Endothelial cell of umbilical vein (primary cell): Measurements from ENCODE around the gene TSC22D1. TPM values are rescaled to one million over a fixed set of nuclear protein-coding genes. Genes with fewer than 3 reads are reported as not detected.

Source experiments
- BruUV-seq: library from RNA; stranded (reverse); fragments of 400-500 nt; replicated peaks from 2 replicates; lab custom pipeline; 2021; lab: Mats Ljungman, UMichigan
- CTCF ChIA-PET: fragments of 300-600, 350-600 bp; sonication (Branson Sonifier 250); formaldehyde crosslinking; loops from one replicate; lab custom pipeline; 2021; ENCODE audit warnings: antibody characterized with exemption, inconsistent platforms; lab: Charles Lee
- POLR2A ChIA-PET: fragments of 300-600, 350-600 bp; sonication (Branson Sonifier 250); formaldehyde crosslinking; loops from one replicate; lab custom pipeline; 2021; ENCODE audit warnings: antibody characterized with exemption, inconsistent platforms; lab: Charles Lee
- DNase-seq: peaks from one replicate; pipeline ENCODE4 v3.0.0-alpha.2; 2011; ENCODE audit warnings: low read depth, low spot score
- FAIRE-seq: peaks from 2 replicates; lab custom pipeline; 2011; peaks lifted over from hg19 to GRCh38; lab: Jason Lieb, UNC
- H2AFZ ChIP-seq: 2 replicates; pipeline ENCODE4 v1.6.0; 2012; ENCODE audit warnings: low read depth, low read length, control low read depth, inconsistent platforms
- H3K27ac ChIP-seq: 2 replicates; pipeline ENCODE4 v1.5.1; 2011; ENCODE audit warnings: low read depth, mild to moderate bottlenecking, control low read depth, low read length, moderate library complexity; ENCODE audit not compliant: insufficient read depth
- H3K27me3 ChIP-seq, 2 experiments: 2 replicates each; pipeline versions ENCODE4 v1.6.0 to v1.6.1; 2011; ENCODE audit warnings: low read length in 2 of 2, mixed read lengths in 1 of 2; ENCODE audit not compliant: control insufficient read depth in 2 of 2, insufficient read depth in 2 of 2
- H3K36me3 ChIP-seq, 2 experiments: 2 replicates in 1 of 2; 3 replicates in 1 of 2; pipeline ENCODE4 v1.5.1; 2011; ENCODE audit warnings: low read length in 2 of 2, mild to moderate bottlenecking in 1 of 2, moderate library complexity in 1 of 2; ENCODE audit not compliant: control insufficient read depth in 2 of 2, insufficient read depth in 2 of 2; ENCODE audit errors: extremely low read depth in 1 of 2
- H3K4me1 ChIP-seq: 3 replicates; pipeline ENCODE4 v1.5.1; 2011; ENCODE audit warnings: mild to moderate bottlenecking, low read length; ENCODE audit not compliant: control insufficient read depth, insufficient read depth; ENCODE audit errors: extremely low read depth
- H3K4me2 ChIP-seq: 2 replicates; pipeline ENCODE4 v1.6.1; 2011; ENCODE audit warnings: low read length, control low read depth, mixed read lengths; ENCODE audit not compliant: insufficient read depth
- H3K4me3 ChIP-seq, 3 experiments: fragments of 200-600 bp in 1 of 3; sonication (generic), shearing (Covaris generic) in 1 of 3; replicated peaks in 1 of 3; 2 replicates each; pipeline ENCODE4 v1.5.1; 2011 to 2016; ENCODE audit warnings: control low read depth in 3 of 3, low read length in 3 of 3, mild to moderate bottlenecking in 2 of 3, inconsistent platforms in 1 of 3, low read depth in 1 of 3, moderate library complexity in 1 of 3; ENCODE audit not compliant: insufficient read depth in 1 of 3
- H3K79me2 ChIP-seq: 2 replicates; pipeline ENCODE4 v1.6.0; 2012; ENCODE audit warnings: low read length, inconsistent platforms; ENCODE audit not compliant: control insufficient read depth, insufficient read depth
- H3K9ac ChIP-seq: replicated peaks from 2 replicates; pipeline ENCODE3; 2011; ENCODE audit warnings: low read length, control low read depth; ENCODE audit not compliant: insufficient read depth; ENCODE audit errors: extremely low read depth
- H3K9me1 ChIP-seq: replicated peaks from 3 replicates; pipeline ENCODE4 v1.6.0; 2011; ENCODE audit warnings: mild to moderate bottlenecking, low read length; ENCODE audit not compliant: control insufficient read depth, insufficient read depth; ENCODE audit errors: extremely low read depth
- H3K9me3 ChIP-seq: replicated peaks from 2 replicates; pipeline ENCODE4 v1.5.1; 2012; ENCODE audit warnings: low read length, inconsistent platforms; ENCODE audit not compliant: control insufficient read depth, insufficient read depth
- H4K20me1 ChIP-seq: replicated peaks from 2 replicates; pipeline ENCODE3; 2011; ENCODE audit warnings: mild to moderate bottlenecking, low read length; ENCODE audit not compliant: control insufficient read depth, insufficient read depth; ENCODE audit errors: extremely low read depth
- EZH2 ChIP-seq: IDR thresholded peaks from 2 replicates; pipeline ENCODE4 v1.6.1; 2012; ENCODE audit warnings: borderline replicate concordance, low read depth, mild to moderate bottlenecking, moderate library complexity, low read length, inconsistent platforms; ENCODE audit not compliant: severe bottlenecking
- FOS ChIP-seq: IDR thresholded peaks from 2 replicates; pipeline ENCODE4 v1.6.1; 2011; ENCODE audit warnings: mild to moderate bottlenecking, low read length, moderate library complexity, borderline replicate concordance; ENCODE audit not compliant: insufficient read depth
- GATA2 ChIP-seq: IDR thresholded peaks from 2 replicates; pipeline ENCODE4 v1.7.0; 2011; ENCODE audit warnings: low read depth, mild to moderate bottlenecking, moderate library complexity, mixed read lengths, low read length; ENCODE audit not compliant: insufficient read length, insufficient read depth
- JUN ChIP-seq: IDR thresholded peaks from 2 replicates; pipeline ENCODE4 v1.6.1; 2011; ENCODE audit warnings: borderline replicate concordance, low read depth; ENCODE audit not compliant: insufficient read length, insufficient read depth
- MYC ChIP-seq: IDR thresholded peaks from one replicate; pipeline ENCODE4 v1.6.1; 2011; ENCODE audit warnings: mild to moderate bottlenecking, low read depth, low read length
- POLR2A ChIP-seq: IDR thresholded peaks from 2 replicates; pipeline ENCODE4 v1.6.1; 2012; ENCODE audit warnings: low read depth, mild to moderate bottlenecking, control low read depth, low read length
- POLR2AphosphoS5 ChIP-seq: IDR thresholded peaks from 2 replicates; pipeline ENCODE4 v1.6.1; 2012; ENCODE audit warnings: low read depth, mild to moderate bottlenecking, control low read depth, low read length, moderate library complexity; ENCODE audit not compliant: insufficient read depth
- dilution Hi-C: fragments of 300-500 bp; cut with MboI; formaldehyde crosslinking; loops from one replicate; pipeline ENCODE4 v1.15.0; 2019; ENCODE audit warnings: low sequenced_read_pairs; ENCODE audit not compliant: extremely low pct_ligation_motif_present
- intact Hi-C: fragments of 100-400 bp; cut with micrococcal nuclease; formaldehyde crosslinking; loops from one replicate; pipeline ENCODE4 v1.10.0; 2022
- polyA plus RNA-seq, 4 experiments: library from polyadenylated mRNA; depleted of rRNA in 3 of 4; stranded (reverse) in 3 of 4; unstranded in 1 of 4; fragments of >200 nt; gene quantifications; 2 replicates each; pipeline versions ENCODE4 v1.2.1 to v1.2.3, GENCODE V29; 2011 to 2012; ENCODE audit warnings: missing spikeins in 1 of 4
- total RNA-seq: library from RNA; stranded (reverse); gene quantifications from 2 replicates; pipeline ENCODE4 v1.2.3, GENCODE V29; 2021
- TF ChIP-seq, protein P1 (sequence below): IDR thresholded peaks from 2 replicates; pipeline ENCODE4 v1.6.1; 2011; ENCODE audit not compliant: insufficient read depth, insufficient read length
- TF ChIP-seq, protein P2 (sequence below), 2 donors: IDR thresholded peaks; 1 replicate in 1 of 2; 2 replicates in 1 of 2; pipeline ENCODE4 v1.5.1; 2011; ENCODE audit warnings: low read length in 2 of 2, mild to moderate bottlenecking in 2 of 2, moderate library complexity in 2 of 2, control low read depth in 1 of 2, inconsistent platforms in 1 of 2, low read depth in 1 of 2; ENCODE audit not compliant: insufficient read depth in 1 of 2; ENCODE audit errors: extremely low read depth in 1 of 2

The TSC22D1 gene
- total and polyA plus RNA-seq, 2 donors (not counting 3 experiments of a cell fraction or from before 2014, with no cell fraction given) = 47.7 to 51.8 TPM

DNA sequence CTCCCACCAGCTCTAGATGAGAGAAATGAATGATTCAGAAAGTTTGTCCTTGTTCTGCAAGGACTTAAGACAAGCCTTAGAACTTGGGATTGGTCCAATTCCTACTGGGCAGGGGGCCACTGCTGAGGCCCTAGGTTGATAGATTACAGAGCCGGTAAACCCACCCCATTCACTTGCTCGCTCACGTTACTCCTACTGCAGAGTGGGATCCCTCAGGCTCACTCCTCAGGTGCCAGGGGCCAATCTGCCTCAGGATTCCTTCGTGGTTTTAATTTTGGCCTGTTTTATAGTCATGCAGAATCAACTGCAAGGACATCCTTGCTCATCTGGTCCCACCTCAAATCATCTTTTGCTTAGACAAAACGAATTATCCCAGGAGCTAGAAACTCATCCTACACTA, 143.5 kb downstream of the TSC22D1 start:
- DNase-seq (peak; percentile 15), FAIRE-seq (no peak)
- Histone ChIP-seq H3K4me3 (no peak overlapping the region), H3K27ac (no peak overlapping the region), H3K4me2 (no peak overlapping the region), H2AFZ (no peak overlapping the region), H3K36me3 (peaks cover 9 to 15% of the 10 kb centered on the region in 2 experiments), H3K4me1 (peaks cover 13% of the 10 kb centered on the region), H4K20me1 (peaks cover 2% of the 10 kb centered on the region), H3K79me2 (peaks cover 13% of the 10 kb centered on the region), H3K9ac (no peak overlapping the region), H3K9me1 (no peaks in the 10 kb centered on the region), H3K27me3 (no peaks in the 10 kb centered on the region), H3K9me3 (no peaks in the 10 kb centered on the region)
- dilution Hi-C loops = no loop called here
- BruUV-seq = no TSS peak
- no peak for TF ChIP-seq POLR2A
- intact Hi-C loops = no loop called here
- CTCF ChIA-PET = interaction anchor here (7.2 kb wide), 1 partner anchor 242 kb away, joined by 121 read pairs; no protein-coding TSS in a partner anchor
- POLR2A ChIA-PET = no interaction called here

DNA sequence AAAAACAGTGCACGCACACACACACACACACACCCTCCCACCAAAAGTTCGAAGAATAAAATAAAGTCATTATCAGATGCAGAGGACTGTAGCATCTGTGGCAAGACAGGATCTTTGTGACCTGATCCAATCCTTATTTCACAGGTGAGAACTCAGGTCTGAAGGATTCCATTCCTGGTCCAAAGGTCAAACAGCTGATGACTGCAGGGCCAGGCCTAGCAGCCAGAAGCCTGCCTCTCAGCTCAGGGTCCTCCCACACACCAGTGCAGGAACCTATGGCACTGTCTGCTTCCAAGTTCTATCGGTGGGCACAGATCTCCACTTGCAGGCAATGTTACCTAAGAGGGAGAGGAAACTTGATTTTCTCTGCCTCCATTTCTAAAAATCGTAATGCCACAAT, 145.0 kb downstream of the TSC22D1 start:
- peaks cover 2% of the 10 kb centered on the region for H4K20me1 ChIP-seq
- H3K4me2 ChIP-seq = no peak overlapping the region
- FAIRE-seq (no peak), DNase-seq (no peak)
- no peaks in the 10 kb centered on the region for H3K9me3 ChIP-seq
- no peak overlapping the region for H3K27ac ChIP-seq
- no peak for TF ChIP-seq GATA2
- no peak for TF ChIP-seq EZH2
- TF ChIP-seq, protein P1, sequence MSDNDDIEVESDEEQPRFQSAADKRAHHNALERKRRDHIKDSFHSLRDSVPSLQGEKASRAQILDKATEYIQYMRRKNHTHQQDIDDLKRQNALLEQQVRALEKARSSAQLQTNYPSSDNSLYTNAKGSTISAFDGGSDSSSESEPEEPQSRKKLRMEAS = no peak
- TF ChIP-seq, protein P2, sequence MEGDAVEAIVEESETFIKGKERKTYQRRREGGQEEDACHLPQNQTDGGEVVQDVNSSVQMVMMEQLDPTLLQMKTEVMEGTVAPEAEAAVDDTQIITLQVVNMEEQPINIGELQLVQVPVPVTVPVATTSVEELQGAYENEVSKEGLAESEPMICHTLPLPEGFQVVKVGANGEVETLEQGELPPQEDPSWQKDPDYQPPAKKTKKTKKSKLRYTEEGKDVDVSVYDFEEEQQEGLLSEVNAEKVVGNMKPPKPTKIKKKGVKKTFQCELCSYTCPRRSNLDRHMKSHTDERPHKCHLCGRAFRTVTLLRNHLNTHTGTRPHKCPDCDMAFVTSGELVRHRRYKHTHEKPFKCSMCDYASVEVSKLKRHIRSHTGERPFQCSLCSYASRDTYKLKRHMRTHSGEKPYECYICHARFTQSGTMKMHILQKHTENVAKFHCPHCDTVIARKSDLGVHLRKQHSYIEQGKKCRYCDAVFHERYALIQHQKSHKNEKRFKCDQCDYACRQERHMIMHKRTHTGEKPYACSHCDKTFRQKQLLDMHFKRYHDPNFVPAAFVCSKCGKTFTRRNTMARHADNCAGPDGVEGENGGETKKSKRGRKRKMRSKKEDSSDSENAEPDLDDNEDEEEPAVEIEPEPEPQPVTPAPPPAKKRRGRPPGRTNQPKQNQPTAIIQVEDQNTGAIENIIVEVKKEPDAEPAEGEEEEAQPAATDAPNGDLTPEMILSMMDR (IDR thresholded peaks at IDR 0.05; ENCODE audit: extremely low read depth in 1 of 2, insufficient read depth in 1 of 2, low read depth in 1 of 2, low read length in 2 of 2) = no peak
- TF ChIP-seq JUN = no peak
- TF ChIP-seq MYC = no peak
- TF ChIP-seq FOS = no peak
- TF ChIP-seq POLR2A = no peak
- TF ChIP-seq POLR2AphosphoS5 = no peak
- no peaks in the 10 kb centered on the region for H3K27me3 ChIP-seq
- dilution Hi-C loops (no loop called here), intact Hi-C loops (no loop called here)
- ChIA-PET CTCF (interaction anchor here (0.7 to 1.8 kb wide), 4 partner anchors 188 to 523 kb away, joined by 4 to 5 read pairs (median 4); no protein-coding TSS in a partner anchor), POLR2A (no interaction called here)
- no peak overlapping the region for H3K4me3 ChIP-seq
- no peak overlapping the region for H2AFZ ChIP-seq
- H3K9ac ChIP-seq = no peak overlapping the region
- H3K4me1 ChIP-seq = peaks cover 9% of the 10 kb centered on the region
- peaks cover 9 to 15% of the 10 kb centered on the region in 2 experiments for H3K36me3 ChIP-seq
- peaks cover 9% of the 10 kb centered on the region for H3K79me2 ChIP-seq
- BruUV-seq = no TSS peak
- no peaks in the 10 kb centered on the region for H3K9me1 ChIP-seq
